DLD1 (cell line): ENCODE results near the gene NUDT16L1.
"Not testable (repeated sequence)": the region's sequence is repeated elsewhere in the genome, so short reads cannot be mapped to it uniquely, and the experiment has no call there.

Experiments used
- in situ Hi-C: cut with HindIII; loops from 2 replicates; pipeline ENCODE4 v1.10.0; 2017; ENCODE audit warnings: low sequenced_read_pairs

Gene NUDT16L1

GRCh38 chr16:4713663-4714501 is 20.5 kb downstream of the NUDT16L1 start:
- in situ Hi-C loops = no loop called here

- in situ Hi-C loops = no loop called here
These were observed 21.6 kb downstream of the NUDT16L1 start for GRCh38 chr16:4714996-4715395.

GRCh38 chr16:4718466-4718865 is 25.1 kb downstream of the NUDT16L1 start:
- in situ Hi-C loops = no loop called here

- in situ Hi-C loops = no loop called here
These were observed 29.9 kb downstream of the NUDT16L1 start for GRCh38 chr16:4723071-4723767.

GRCh38 chr16:4724661-4725270 is 31.4 kb downstream of the NUDT16L1 start:
- in situ Hi-C loops = no loop called here

GRCh38 chr16:4726616-4727015 is 33.3 kb downstream of the NUDT16L1 start:
- in situ Hi-C loops = no loop called here

- in situ Hi-C loops = no loop called here
These were observed 35.3 kb downstream of the NUDT16L1 start for GRCh38 chr16:4728676-4729075.

- in situ Hi-C loops = no loop called here
These were observed 36.5 kb downstream of the NUDT16L1 start for GRCh38 chr16:4729876-4730275.

GRCh38 chr16:4733211-4733742 is 39.9 kb downstream of the NUDT16L1 start:
- in situ Hi-C loops = no loop called here

GRCh38 chr16:4733747-4734062 is 40.3 kb downstream of the NUDT16L1 start:
- in situ Hi-C loops = no loop called here

- in situ Hi-C loops = no loop called here
These were observed 40.8 kb downstream of the NUDT16L1 start, which contains the start of the genes ANKS3 and DNAAF8 for GRCh38 chr16:4734063-4734729. TSS of gene ANKS3 (minus strand) at chr16:4734271. CDS start at chr16:4730149, 4,122 bp downstream. TSS of gene DNAAF8 (plus strand) at chr16:4734537. CDS start at chr16:4736515, 1,978 bp downstream.

- in situ Hi-C loops = no loop called here
These were observed 41.6 kb downstream of the NUDT16L1 start for GRCh38 chr16:4734730-4735535.

GRCh38 chr16:4736546-4736945 is 43.2 kb downstream of the NUDT16L1 start:
- in situ Hi-C loops = no loop called here

- in situ Hi-C loops = no loop called here
These were observed 44.2 kb downstream of the NUDT16L1 start for GRCh38 chr16:4737545-4737944.

- in situ Hi-C loops = not testable (repeated sequence)
These were observed 45.0 kb downstream of the NUDT16L1 start for GRCh38 chr16:4738370-4738769.

- in situ Hi-C loops = no loop called here
These were observed 50.0 kb downstream of the NUDT16L1 start for GRCh38 chr16:4743226-4743878.

- in situ Hi-C loops = no loop called here
These were observed 51.4 kb downstream of the NUDT16L1 start for GRCh38 chr16:4744555-4745273.

GRCh38 chr16:4745274-4745569 is 51.9 kb downstream of the NUDT16L1 start:
- in situ Hi-C loops = no loop called here
